NCI-H2196 (cell line): ENCODE measurements around the gene CCL21.
A peak's percentile ranks its signal among the peaks of the same experiment; 100 is the strongest.

Experiments used
- DNase-seq: peaks from one replicate; lab custom pipeline; 2025; ENCODE audit not compliant: unreplicated experiment; lab: John Stamatoyannopoulos, UW

The CCL21 gene

GRCh38 chr9:34709196-34709978 lies 549 bp downstream of the CCL21 start:
- no peak for DNase-seq

- no peak for DNase-seq
Measured at GRCh38 chr9:34707130-34707529, 2.8 kb downstream of the CCL21 start.

GRCh38 chr9:34701769-34702736 lies 7.9 kb downstream of the CCL21 start:
- DNase-seq, result peak; percentile 78

- peak; percentile 78 for DNase-seq
Measured at GRCh38 chr9:34701023-34701768, 8.7 kb downstream of the CCL21 start.

- DNase-seq, result no peak
Measured at GRCh38 chr9:34694811-34695210, 15.1 kb downstream of the CCL21 start.

- DNase-seq, result no peak
Measured at GRCh38 chr9:34693560-34693959, 16.4 kb downstream of the CCL21 start.

GRCh38 chr9:34691936-34692315 lies 18.0 kb downstream of the CCL21 start:
- DNase-seq, result no peak

- no peak for DNase-seq
Measured at GRCh38 chr9:34690983-34691935, 18.7 kb downstream of the CCL21 start, which contains the start of gene CCL19. Gene CCL19 (minus strand): TSS chr9:34691276. CDS start chr9:34691139, 137 bp downstream.

GRCh38 chr9:34689512-34689911 lies 20.4 kb downstream of the CCL21 start:
- DNase-seq, result no peak

- peak; percentile 59 for DNase-seq
Measured at GRCh38 chr9:34689116-34689470, 20.8 kb downstream of the CCL21 start.

- peak; percentile 37 for DNase-seq
Measured at GRCh38 chr9:34688329-34689115, 21.4 kb downstream of the CCL21 start.

GRCh38 chr9:34687276-34688030 lies 22.5 kb downstream of the CCL21 start:
- no peak for DNase-seq

GRCh38 chr9:34686732-34687131 lies 23.2 kb downstream of the CCL21 start:
- DNase-seq, result no peak

GRCh38 chr9:34686231-34686630 lies 23.7 kb downstream of the CCL21 start:
- DNase-seq, result no peak

GRCh38 chr9:34685591-34685990 lies 24.3 kb downstream of the CCL21 start:
- DNase-seq, result no peak

GRCh38 chr9:34684816-34685215 lies 25.1 kb downstream of the CCL21 start:
- no peak for DNase-seq

GRCh38 chr9:34684145-34684544 lies 25.8 kb downstream of the CCL21 start:
- DNase-seq, result no peak

GRCh38 chr9:34675869-34676268 lies 34.1 kb downstream of the CCL21 start:
- DNase-seq, result no peak
